GM15510 (cell line): ENCODE data around the gene MN1.

Experiments
- POLR2A ChIP-seq: IDR thresholded peaks from 3 replicates; pipeline ENCODE4 v1.6.1; 2011; ENCODE audit warnings: borderline replicate concordance; ENCODE audit not compliant: insufficient read length; ENCODE audit errors: extremely low read depth

MN1 gene

DNA sequence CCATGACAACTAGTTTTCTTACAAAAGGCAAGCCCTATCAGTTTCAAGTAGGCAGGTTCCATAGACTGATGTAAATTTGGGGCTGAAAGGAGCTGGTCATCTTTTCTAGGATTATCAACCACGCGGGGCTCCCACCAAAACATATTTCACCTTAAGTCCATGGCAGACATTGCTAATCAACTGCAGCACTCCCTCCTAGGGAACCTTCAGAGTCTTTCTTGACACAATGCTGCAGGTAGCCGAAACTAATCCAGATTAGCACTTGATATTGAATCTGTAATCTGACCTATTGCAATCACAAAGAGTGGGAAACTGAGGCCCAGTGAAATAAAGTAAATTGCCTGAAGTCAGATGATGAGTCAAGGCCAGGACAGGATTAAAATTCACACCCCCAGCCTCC lies 32.5 kb downstream of the MN1 start:
- no peak for TF ChIP-seq POLR2A

DNA sequence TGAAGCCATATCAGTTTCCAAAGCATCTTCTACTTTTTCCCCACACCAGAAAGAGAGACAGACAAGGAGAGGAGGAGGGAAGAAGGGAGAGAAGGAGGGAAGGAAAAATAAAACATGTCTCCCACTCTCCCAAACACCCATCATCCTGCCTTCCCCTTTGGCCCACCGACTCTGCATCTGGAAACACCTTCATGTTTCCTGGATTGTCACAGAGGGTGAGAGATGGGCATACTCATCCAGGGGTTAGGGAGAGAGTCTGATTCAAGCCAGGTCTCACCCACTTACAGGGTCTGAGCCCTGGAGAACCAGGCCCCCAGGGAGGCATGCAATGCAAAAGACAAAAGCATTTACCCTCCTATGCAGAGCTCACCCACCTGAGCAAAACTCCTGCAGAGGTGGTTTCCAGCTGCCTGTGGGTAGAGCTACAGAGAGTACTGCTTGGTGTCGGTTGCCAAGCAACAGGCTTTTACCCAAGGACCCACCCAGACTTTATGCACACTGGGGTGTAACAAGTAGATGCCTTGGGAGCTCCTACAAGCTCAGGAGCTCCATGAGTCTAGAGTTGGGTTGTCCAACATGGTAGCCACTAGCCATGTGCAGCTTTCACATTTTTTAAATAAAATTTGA lies 33.4 kb downstream of the MN1 start:
- TF ChIP-seq POLR2A = no peak

DNA sequence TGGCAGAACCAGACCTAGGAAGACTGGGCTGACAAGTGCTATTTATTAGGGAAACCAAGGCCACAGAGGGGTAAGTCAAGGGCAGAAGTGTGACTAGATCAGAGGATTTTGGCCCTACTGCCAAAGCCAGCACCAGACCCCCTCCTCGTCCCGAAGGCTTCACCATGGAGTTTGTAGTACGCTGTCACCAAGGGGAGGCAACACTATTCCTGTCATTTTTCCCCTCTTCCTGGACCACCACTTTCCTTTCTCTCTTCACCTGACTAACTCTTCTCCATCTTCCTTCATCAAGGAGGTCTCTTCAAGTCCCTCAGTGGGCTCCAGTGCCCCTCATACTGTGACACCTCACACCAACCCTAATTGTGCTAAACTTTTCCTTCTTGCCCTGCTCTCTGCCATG lies 34.9 kb downstream of the MN1 start:
- no peak for TF ChIP-seq POLR2A

DNA sequence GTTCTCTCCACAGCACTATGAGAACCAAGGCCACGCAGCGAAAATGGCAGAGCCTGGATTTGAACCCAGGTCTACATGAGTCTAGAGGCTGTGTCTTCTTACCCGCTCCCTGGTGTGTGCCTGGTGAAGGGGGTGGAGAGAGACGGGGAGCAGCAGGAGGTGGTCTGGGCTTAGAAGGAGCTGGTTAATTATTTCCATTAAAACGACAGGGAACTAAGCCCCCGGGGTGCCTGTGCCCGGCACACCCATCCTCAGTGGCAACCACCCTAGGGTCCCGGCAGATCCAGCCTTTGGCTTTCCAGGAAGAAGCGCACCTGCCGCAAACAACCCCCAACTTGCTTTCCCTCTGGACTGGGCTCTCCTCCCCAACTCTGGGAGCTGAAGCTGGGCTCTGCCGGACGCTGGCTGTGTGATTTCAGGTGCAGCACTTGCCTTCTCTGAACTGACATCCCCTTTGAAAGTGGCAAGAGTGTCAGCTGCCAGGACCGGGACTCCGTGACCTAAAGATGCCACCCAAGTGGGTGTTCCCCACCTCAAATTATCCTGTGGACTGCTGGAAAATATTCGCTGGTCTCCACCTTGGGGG lies 35.8 kb downstream of the MN1 start:
- no peak for TF ChIP-seq POLR2A

DNA sequence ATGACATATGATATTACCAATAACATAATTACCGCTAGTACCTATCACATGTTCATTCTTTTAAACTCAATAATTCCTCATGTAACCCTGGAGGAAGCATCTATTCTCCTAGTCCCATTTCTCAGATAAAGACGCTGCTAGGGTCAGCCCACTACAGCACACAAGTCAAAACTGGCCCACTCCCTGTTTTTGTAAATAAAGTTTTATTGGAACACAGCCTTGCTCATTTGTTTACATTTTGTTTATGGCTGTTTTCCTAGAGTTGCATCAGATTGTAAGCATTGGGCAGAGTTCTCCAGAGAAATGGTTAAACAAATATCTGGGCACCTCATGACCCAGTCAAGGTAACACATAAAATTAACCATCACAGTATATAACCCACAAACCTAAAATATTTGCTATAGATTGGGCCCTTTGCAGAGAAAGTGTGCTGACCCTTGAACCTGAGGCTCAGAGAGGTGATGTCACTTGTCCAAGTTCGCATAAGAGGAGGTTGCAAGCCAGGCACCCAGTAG lies 36.8 kb downstream of the MN1 start:
- no peak for TF ChIP-seq POLR2A

DNA sequence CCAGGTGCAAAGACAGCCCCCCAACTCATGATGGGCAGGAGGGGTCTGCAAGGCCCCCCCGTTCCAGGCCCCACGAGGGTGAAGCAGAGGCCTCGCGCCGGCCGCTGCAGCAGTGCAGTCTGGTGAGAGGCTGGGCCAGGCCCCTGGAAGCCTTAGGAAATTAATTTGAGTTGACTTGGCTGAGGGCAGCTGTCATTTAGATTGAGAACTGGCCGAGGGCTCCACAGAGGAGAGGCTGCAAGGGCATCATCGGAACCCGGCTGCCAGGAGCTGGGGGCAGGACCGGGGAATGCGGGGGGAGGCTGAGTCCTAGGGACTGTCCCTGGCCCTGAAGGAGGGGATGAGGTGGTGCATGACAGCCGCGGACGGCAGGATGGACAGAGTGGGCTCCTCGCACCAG lies 39.9 kb downstream of the MN1 start:
- TF ChIP-seq POLR2A = no peak

DNA sequence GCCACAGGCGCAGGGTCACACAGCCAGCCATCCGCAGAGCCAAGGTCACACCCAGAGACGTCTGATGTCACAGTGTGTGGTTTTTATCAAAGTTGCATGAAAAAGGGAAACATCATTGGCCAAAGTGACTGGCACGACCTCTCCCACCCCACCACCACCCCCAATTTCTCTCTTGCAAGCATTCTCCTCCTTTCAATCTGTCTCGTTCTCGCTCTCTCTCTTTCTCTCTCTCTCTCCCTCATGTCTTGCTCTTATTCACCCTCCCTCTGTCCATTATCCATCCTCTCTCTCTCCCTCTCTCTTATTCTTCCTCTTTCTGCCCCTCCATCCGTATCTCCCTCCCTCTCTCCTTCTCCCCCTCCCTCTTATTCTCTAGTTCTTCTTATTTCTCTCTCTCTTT lies 40.6 kb downstream of the MN1 start:
- TF ChIP-seq POLR2A = no peak

GRCh38 chr22:27760474-27760873 lies 41.1 kb downstream of the MN1 start:
- TF ChIP-seq POLR2A = no peak

DNA sequence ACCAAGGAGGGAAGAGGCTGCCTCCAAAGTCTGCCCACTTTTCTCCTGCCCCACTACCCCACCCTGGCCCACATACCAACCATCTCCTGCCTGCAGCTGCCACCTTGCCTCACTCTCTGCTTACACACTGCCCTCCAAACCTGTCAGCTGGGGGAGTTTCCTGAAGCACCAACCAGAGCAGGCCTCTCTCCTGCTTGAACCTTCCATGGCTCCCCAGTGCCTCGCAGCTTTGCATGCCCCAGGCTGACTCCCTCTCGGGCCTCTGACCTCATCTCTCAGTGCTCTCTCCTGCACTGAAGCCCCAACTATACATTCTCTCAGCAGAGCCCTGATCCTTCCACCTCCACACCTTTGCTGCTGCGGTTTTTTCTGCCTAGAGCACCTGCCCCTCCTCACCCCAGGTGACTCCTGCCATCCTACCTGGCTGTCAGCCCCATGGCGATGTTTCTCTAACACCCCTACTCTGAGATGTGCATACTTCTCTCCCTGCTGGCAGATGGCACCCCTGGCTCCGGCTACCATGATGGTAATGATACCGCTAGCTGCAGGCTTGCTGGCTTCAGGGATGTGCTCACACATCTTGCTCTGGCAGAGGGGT lies 43.5 kb downstream of the MN1 start:
- no peak for TF ChIP-seq POLR2A

DNA sequence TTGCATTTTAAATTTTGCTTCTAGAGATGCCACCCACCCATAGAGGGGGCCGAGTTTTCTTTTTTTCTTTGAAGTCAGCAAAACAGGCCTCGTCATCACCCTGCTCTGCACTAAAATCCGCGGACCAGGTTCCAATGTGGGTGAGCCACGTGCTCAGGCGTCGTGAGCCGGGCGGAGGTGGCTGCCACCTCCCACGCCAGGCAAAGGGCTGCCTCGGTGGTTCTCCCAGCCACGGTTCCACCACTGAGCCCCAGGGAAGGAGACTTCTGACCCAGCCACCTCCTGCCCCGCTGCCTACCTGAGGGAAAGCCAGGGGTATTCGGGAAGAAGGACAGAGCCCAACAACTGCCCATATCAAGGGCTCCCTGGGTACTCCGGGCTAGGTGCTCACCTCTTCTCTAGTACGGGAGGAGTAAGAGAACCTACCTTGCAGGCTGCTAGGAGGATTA lies 45.3 kb downstream of the MN1 start:
- TF ChIP-seq POLR2A = no peak

DNA sequence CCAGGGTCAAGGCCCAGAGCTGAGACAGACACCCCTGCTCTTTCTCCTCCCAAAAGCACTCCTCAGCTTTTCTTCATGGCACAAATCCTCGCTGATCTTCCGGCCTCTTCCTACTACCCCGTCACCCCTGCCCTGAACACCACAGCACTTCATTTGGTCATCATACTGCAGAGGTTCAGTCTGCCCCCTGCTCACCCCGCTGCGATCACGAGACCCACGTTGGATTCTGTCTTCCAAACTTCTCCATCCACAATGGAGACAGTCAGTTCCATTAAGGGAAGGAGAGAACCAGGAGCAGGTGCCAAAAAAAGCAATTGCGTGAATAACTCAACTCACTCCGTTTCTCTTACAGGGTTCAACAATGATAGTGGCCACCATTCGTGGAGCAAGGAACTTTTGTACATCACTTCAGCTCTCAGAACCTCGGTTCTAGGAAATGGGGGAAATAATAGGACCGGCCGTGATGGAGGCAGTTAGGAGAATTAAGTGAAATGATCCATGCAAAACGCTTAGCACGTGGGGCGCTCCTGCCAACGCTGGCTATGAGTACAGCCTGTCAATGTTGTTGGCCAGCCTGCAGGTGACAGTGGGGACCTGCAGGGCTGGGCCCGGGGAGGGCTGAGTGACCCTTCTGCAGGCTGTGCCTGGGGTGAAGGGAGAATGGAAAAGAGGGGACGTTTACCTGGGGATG lies 45.9 kb downstream of the MN1 start:
- no peak for TF ChIP-seq POLR2A

GRCh38 chr22:27754888-27755480 lies 46.6 kb downstream of the MN1 start:
- TF ChIP-seq POLR2A = no peak

GRCh38 chr22:27754247-27754887 lies 47.2 kb downstream of the MN1 start:
- TF ChIP-seq POLR2A = no peak

GRCh38 chr22:27752771-27753170 lies 48.8 kb downstream of the MN1 start:
- no peak for TF ChIP-seq POLR2A

GRCh38 chr22:27752141-27752540 lies 49.4 kb downstream of the MN1 start:
- no peak for TF ChIP-seq POLR2A

DNA sequence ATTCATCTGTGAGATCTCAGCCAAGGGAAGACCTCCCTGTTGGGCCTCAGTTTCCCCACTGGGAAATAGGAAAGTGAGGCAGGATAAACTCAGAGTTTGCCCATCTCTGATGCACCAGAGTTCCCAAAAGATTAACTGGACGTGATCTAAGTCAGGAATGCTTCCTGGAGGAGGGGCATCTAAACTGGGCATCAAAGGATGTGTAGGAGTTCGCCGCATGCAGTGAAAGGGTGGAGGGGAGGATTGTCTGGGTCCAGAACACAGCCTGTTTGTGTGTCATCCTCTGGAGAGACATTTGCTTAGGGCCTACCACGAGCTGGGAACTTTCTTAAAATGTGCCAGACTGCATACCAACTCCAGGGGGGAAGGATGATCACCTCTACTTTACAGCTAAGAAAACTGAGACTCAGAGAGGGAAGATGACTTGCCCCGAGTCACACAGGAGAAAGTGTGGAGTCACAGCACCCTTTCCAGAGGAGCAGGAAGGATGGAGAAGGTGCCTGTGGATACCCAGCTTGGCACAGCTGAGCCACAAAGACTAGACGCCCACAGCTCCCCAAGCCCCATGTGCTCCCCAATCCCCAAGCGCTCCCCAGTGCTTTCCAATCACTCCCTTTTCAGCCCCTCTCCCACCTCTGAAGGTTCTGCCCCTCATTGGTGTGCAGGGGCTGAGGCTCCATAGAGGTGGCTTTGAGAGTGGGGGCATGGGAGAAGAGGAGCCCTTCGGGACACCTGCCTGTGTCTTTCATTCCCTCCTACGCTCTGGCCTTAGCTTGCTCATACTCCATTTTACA lies 50.1 kb downstream of the MN1 start:
- no peak for TF ChIP-seq POLR2A
